ENCODE results near the gene NKIRAS2. TPM values are rescaled to one million over a fixed set of nuclear protein-coding genes. Genes with fewer than 3 reads are reported as not detected.

The NKIRAS2 gene
- total RNA-seq, 1 experiment from 2014 or later: 28.4 TPM

GRCh38 chr17:42068979-42069378 is 49.1 kb downstream of the NKIRAS2 start:
- Histone ChIP-seq H3K27ac (ENCODE audit: low read length) (no peak overlapping the region), H3K9me3 (ENCODE audit: low read length) (no peaks in the 10 kb centered on the region), H3K4me1 (ENCODE audit: low read length) (peaks cover 2% of the 10 kb centered on the region; the same call in 1 of the 2 replicates), H3K4me2 (ENCODE audit: low read depth, low read length, poor library complexity, severe bottlenecking) (no peak overlapping the region), H4K20me1 (ENCODE audit: insufficient read depth, low read depth, low read length) (no peaks in the 10 kb centered on the region), H2AFZ (ENCODE audit: low read length) (no peak overlapping the region), H3K27me3 (ENCODE audit: low read length) (no peaks in the 10 kb centered on the region), H3K9me2 (replicated peaks; ENCODE audit: insufficient read depth, low read length) (no peaks in the 10 kb centered on the region), H3K79me2 (ENCODE audit: low read length) (no peaks in the 10 kb centered on the region), H3K36me3 (ENCODE audit: insufficient read depth, low read length) (no peaks in the 10 kb centered on the region), H3K4me3 (ENCODE audit: low read length) (no peak overlapping the region), H3K9ac (ENCODE audit: low read length) (no peak overlapping the region)
- no peak for DNase-seq

GRCh38 chr17:42071810-42072209 is 51.9 kb downstream of the NKIRAS2 start:
- Histone ChIP-seq H3K9me2 (replicated peaks; ENCODE audit: insufficient read depth, low read length) (no peaks in the 10 kb centered on the region), H2AFZ (ENCODE audit: low read length) (no peak overlapping the region), H3K4me1 (ENCODE audit: low read length) (no peaks in the 10 kb centered on the region), H3K27ac (ENCODE audit: low read length) (no peak overlapping the region), H3K4me2 (ENCODE audit: low read depth, low read length, poor library complexity, severe bottlenecking) (no peak overlapping the region), H3K9me3 (ENCODE audit: low read length) (no peaks in the 10 kb centered on the region), H3K4me3 (ENCODE audit: low read length) (no peak overlapping the region), H4K20me1 (ENCODE audit: insufficient read depth, low read depth, low read length) (no peaks in the 10 kb centered on the region), H3K27me3 (ENCODE audit: low read length) (no peaks in the 10 kb centered on the region), H3K79me2 (ENCODE audit: low read length) (no peaks in the 10 kb centered on the region), H3K9ac (ENCODE audit: low read length) (no peak overlapping the region), H3K36me3 (ENCODE audit: insufficient read depth, low read length) (no peaks in the 10 kb centered on the region)
- DNase-seq: no peak

- Histone ChIP-seq H3K9ac (ENCODE audit: low read length) (no peak overlapping the region), H3K27ac (ENCODE audit: low read length) (no peak overlapping the region), H3K4me2 (ENCODE audit: low read depth, low read length, poor library complexity, severe bottlenecking) (no peak overlapping the region), H3K36me3 (ENCODE audit: insufficient read depth, low read length) (no peaks in the 10 kb centered on the region), H3K9me3 (ENCODE audit: low read length) (no peaks in the 10 kb centered on the region), H4K20me1 (ENCODE audit: insufficient read depth, low read depth, low read length) (no peaks in the 10 kb centered on the region), H2AFZ (ENCODE audit: low read length) (no peak overlapping the region), H3K27me3 (ENCODE audit: low read length) (no peaks in the 10 kb centered on the region), H3K79me2 (ENCODE audit: low read length) (no peaks in the 10 kb centered on the region), H3K4me3 (ENCODE audit: low read length) (no peak overlapping the region), H3K4me1 (ENCODE audit: low read length) (no peaks in the 10 kb centered on the region), H3K9me2 (replicated peaks; ENCODE audit: insufficient read depth, low read length) (no peaks in the 10 kb centered on the region)
- DNase-seq: no peak
Observed at GRCh38 chr17:42072323-42073187, 52.7 kb downstream of the NKIRAS2 start.

Other genes starting within 250 kb of the NKIRAS2 start
- gene JUP, start 233.4 kb upstream of the NKIRAS2 start, total RNA-seq (2014; rRNA removed; shearing (Covaris generic); ENCODE audit: low replicate concordance): 102 and 133 TPM in 2 replicates
- 0.61 TPM in 1 of 2 replicates, not detected in the other for gene P3H4, start 208.1 kb upstream of the NKIRAS2 start, total RNA-seq (2014; rRNA removed; shearing (Covaris generic); ENCODE audit: low replicate concordance)
- 0.54 and 1.9 TPM in 2 replicates for gene FKBP10, start 207.1 kb upstream of the NKIRAS2 start, total RNA-seq (2014; rRNA removed; shearing (Covaris generic); ENCODE audit: low replicate concordance)
- gene NT5C3B, start 183.9 kb upstream of the NKIRAS2 start, total RNA-seq (2014; rRNA removed; shearing (Covaris generic); ENCODE audit: low replicate concordance): 10.5 and 17.8 TPM in 2 replicates
- gene KLHL10, start 182.3 kb upstream of the NKIRAS2 start, total RNA-seq (2014; rRNA removed; shearing (Covaris generic); ENCODE audit: low replicate concordance): 0.29 TPM in 1 of 2 replicates, not detected in the other
- 14.3 and 19.0 TPM in 2 replicates for gene KLHL11, start 154.7 kb upstream of the NKIRAS2 start, total RNA-seq (2014; rRNA removed; shearing (Covaris generic); ENCODE audit: low replicate concordance)
- 173 and 212 TPM in 2 replicates for gene ACLY, start 101.1 kb upstream of the NKIRAS2 start, total RNA-seq (2014; rRNA removed; shearing (Covaris generic); ENCODE audit: low replicate concordance)
- gene ODAD4, start 89.5 kb upstream of the NKIRAS2 start, total RNA-seq (2014; rRNA removed; shearing (Covaris generic); ENCODE audit: low replicate concordance): 0.67 and 1.0 TPM in 2 replicates
- 41.3 and 79.1 TPM in 2 replicates for gene CNP, start 53.3 kb upstream of the NKIRAS2 start, total RNA-seq (2014; rRNA removed; shearing (Covaris generic); ENCODE audit: low replicate concordance)
- 56.1 and 64.1 TPM in 2 replicates for gene DNAJC7, start 2.7 kb upstream of the NKIRAS2 start, total RNA-seq (2014; rRNA removed; shearing (Covaris generic); ENCODE audit: low replicate concordance)
- not detected in 2 replicates for gene C17orf113, start 30.5 kb downstream of the NKIRAS2 start, total RNA-seq (2014; rRNA removed; shearing (Covaris generic); ENCODE audit: low replicate concordance)
- not detected in 2 replicates for gene ZNF385C, start 78.4 kb downstream of the NKIRAS2 start, total RNA-seq (2014; rRNA removed; shearing (Covaris generic); ENCODE audit: low replicate concordance)
- gene DHX58, start 92.6 kb downstream of the NKIRAS2 start, total RNA-seq (2014; rRNA removed; shearing (Covaris generic); ENCODE audit: low replicate concordance): 12.6 and 20.3 TPM in 2 replicates
- gene KAT2A, start 101.3 kb downstream of the NKIRAS2 start, total RNA-seq (2014; rRNA removed; shearing (Covaris generic); ENCODE audit: low replicate concordance): 26.7 and 34.6 TPM in 2 replicates
- gene HSPB9, start 102.7 kb downstream of the NKIRAS2 start, total RNA-seq (2014; rRNA removed; shearing (Covaris generic); ENCODE audit: low replicate concordance): 0.29 and 0.37 TPM in 2 replicates
- 56.9 and 59.5 TPM in 2 replicates for gene RAB5C, start 134.9 kb downstream of the NKIRAS2 start, total RNA-seq (2014; rRNA removed; shearing (Covaris generic); ENCODE audit: low replicate concordance)
- gene KCNH4, start 161.1 kb downstream of the NKIRAS2 start, total RNA-seq (2014; rRNA removed; shearing (Covaris generic); ENCODE audit: low replicate concordance): 0.04 TPM in 1 of 2 replicates, not detected in the other
- not detected in 2 replicates for gene HCRT, start 165.4 kb downstream of the NKIRAS2 start, total RNA-seq (2014; rRNA removed; shearing (Covaris generic); ENCODE audit: low replicate concordance)
- gene GHDC, start 174.4 kb downstream of the NKIRAS2 start, total RNA-seq (2014; rRNA removed; shearing (Covaris generic); ENCODE audit: low replicate concordance): 14.9 and 28.8 TPM in 2 replicates

Measured in Karpas-422 (cell line).